IMR-90 (cell line): ENCODE results near the gene ANKUB1. TPM values are rescaled to one million over a fixed set of nuclear protein-coding genes. Genes with fewer than 3 reads are reported as not detected.

Source experiments
- ATAC-seq: fragments of 200-7000 bp; cut with Tn5 transposase; 2 replicates; pipeline ENCODE4 v1.9.1; 2020; ENCODE audit warnings: low read depth, mild to moderate bottlenecking, moderate library complexity
- BruUV-seq: library from RNA; stranded (reverse); fragments of 400-500 nt; replicated peaks from 2 replicates; lab custom pipeline; 2021; lab: Mats Ljungman, UMichigan
- CTCF ChIA-PET: fragments of 300-600 bp; formaldehyde crosslinking; extraction: SDS; loops from one replicate; lab custom pipeline; 2021; ENCODE audit warnings: antibody characterized with exemption; lab: Yijun Ruan, JAX
- POLR2A ChIA-PET: fragments of 300-600 bp; sonication (Branson Sonifier 250); formaldehyde crosslinking; loops from one replicate; lab custom pipeline; 2022; ENCODE audit warnings: antibody characterized with exemption; ENCODE audit not compliant: unreplicated experiment; lab: Charles Lee
- DNase-seq: peaks from one replicate; pipeline ENCODE4 v3.0.0; 2013
- H2AFZ ChIP-seq: replicated peaks from 2 replicates; pipeline ENCODE3; 2013; ENCODE audit warnings: low read length, mild to moderate bottlenecking; ENCODE audit not compliant: poor library complexity
- H2AK5ac ChIP-seq: 2 replicates; pipeline ENCODE4 v1.6.1; 2013; ENCODE audit warnings: low read depth, low read length, inconsistent platforms
- H2AK9ac ChIP-seq: replicated peaks from 2 replicates; pipeline ENCODE3; 2013; ENCODE audit warnings: mild to moderate bottlenecking, low read depth, low read length, moderate library complexity; ENCODE audit not compliant: poor library complexity
- H2BK120ac ChIP-seq: 2 replicates; pipeline ENCODE4 v1.6.1; 2013; ENCODE audit warnings: low read depth, low read length, inconsistent platforms
- H2BK15ac ChIP-seq: 3 replicates; pipeline ENCODE4 v1.6.1; 2013; ENCODE audit warnings: low read depth, low read length, inconsistent platforms
- H2BK20ac ChIP-seq: 2 replicates; pipeline ENCODE4 v1.6.1; 2013; ENCODE audit warnings: low read depth, mild to moderate bottlenecking, inconsistent platforms, low read length, moderate library complexity
- H2BK5ac ChIP-seq: 2 replicates; pipeline ENCODE4 v1.6.1; 2013; ENCODE audit warnings: mild to moderate bottlenecking, low read depth, low read length, inconsistent platforms; ENCODE audit not compliant: poor library complexity, severe bottlenecking
- H3K14ac ChIP-seq: replicated peaks from 2 replicates; pipeline ENCODE4 v1.6.1; 2013; ENCODE audit warnings: low read depth, low read length, inconsistent platforms
- H3K18ac ChIP-seq: 2 replicates; pipeline ENCODE4 v1.6.1; 2013; ENCODE audit warnings: low read depth, low read length, control low read depth
- H3K23ac ChIP-seq: 2 replicates; pipeline ENCODE4 v1.6.1; 2013; ENCODE audit warnings: low read depth, low read length, inconsistent platforms
- H3K27ac ChIP-seq: 2 replicates; pipeline ENCODE4 v1.5.1; 2013; ENCODE audit warnings: mild to moderate bottlenecking, control low read depth, low read length; ENCODE audit not compliant: insufficient read depth
- H3K27me3 ChIP-seq: 2 replicates; pipeline ENCODE4 v1.6.1; 2013; ENCODE audit warnings: low read length; ENCODE audit not compliant: control insufficient read depth, insufficient read depth
- H3K36me3 ChIP-seq: 2 replicates; pipeline ENCODE4 v1.6.1; 2013; ENCODE audit warnings: low read length, mixed read lengths; ENCODE audit not compliant: control insufficient read depth, insufficient read depth
- H3K4ac ChIP-seq: 2 replicates; pipeline ENCODE4 v1.6.1; 2013; ENCODE audit warnings: low read depth, low read length, inconsistent platforms
- H3K4me1 ChIP-seq: 2 replicates; pipeline ENCODE4 v1.6.1; 2013; ENCODE audit warnings: low read length, mixed read lengths; ENCODE audit not compliant: control insufficient read depth, insufficient read depth
- H3K4me2 ChIP-seq: 2 replicates; pipeline ENCODE4 v1.6.1; 2013; ENCODE audit warnings: low read depth, mild to moderate bottlenecking, control low read depth, low read length, moderate library complexity
- H3K4me3 ChIP-seq: 2 replicates; pipeline ENCODE4 v1.5.1; 2013; ENCODE audit warnings: low read depth, mild to moderate bottlenecking, control low read depth, low read length, moderate library complexity; ENCODE audit not compliant: insufficient read depth
- H3K56ac ChIP-seq: 2 replicates; pipeline ENCODE4 v1.6.1; 2013; ENCODE audit warnings: low read length, inconsistent platforms; ENCODE audit not compliant: insufficient read depth; ENCODE audit errors: extremely low read depth
- H3K79me1 ChIP-seq, 2 experiments: 2 replicates each; pipeline ENCODE4 v1.6.1; 2013; ENCODE audit warnings: low read length in 2 of 2, inconsistent platforms in 1 of 2, low read depth in 1 of 2
- H3K9ac ChIP-seq: 2 replicates; pipeline ENCODE4 v1.6.1; 2013; ENCODE audit warnings: low read depth, low read length, control low read depth
- H3K9me1 ChIP-seq: 2 replicates; pipeline ENCODE4 v1.6.1; 2013; ENCODE audit warnings: low read length, inconsistent platforms; ENCODE audit not compliant: insufficient read depth
- H3K9me3 ChIP-seq: 2 replicates; pipeline ENCODE4 v1.6.1; 2013; ENCODE audit warnings: low read length; ENCODE audit not compliant: control insufficient read depth, insufficient read depth
- H4K20me1 ChIP-seq: 2 replicates; pipeline ENCODE4 v1.6.1; 2013; ENCODE audit warnings: low read length, inconsistent platforms; ENCODE audit not compliant: insufficient read depth
- H4K5ac ChIP-seq: 2 replicates; pipeline ENCODE4 v1.6.1; 2013; ENCODE audit warnings: mild to moderate bottlenecking, low read depth, low read length, control low read depth
- H4K8ac ChIP-seq, 2 experiments: 2 replicates each; pipeline ENCODE4 v1.6.1; 2013; ENCODE audit warnings: low read depth in 2 of 2, low read length in 2 of 2, control low read depth in 1 of 2, inconsistent platforms in 1 of 2
- H4K91ac ChIP-seq: 2 replicates; pipeline ENCODE4 v1.6.1; 2013; ENCODE audit warnings: low read depth, low read length, inconsistent platforms; ENCODE audit not compliant: insufficient read depth
- POLR2A ChIP-seq: IDR thresholded peaks from 2 replicates; pipeline ENCODE4 v1.6.1; 2012; ENCODE audit warnings: mild to moderate bottlenecking, low read depth, low read length
- RAD21 ChIP-seq: IDR thresholded peaks from 2 replicates; pipeline ENCODE4 v1.6.1; 2012; ENCODE audit warnings: low read length, improper control_type of control experiment
- WGBS, 2 experiments: methylation state at CpG; one replicate each; pipeline versions ENCODE4 v1.1.5 to v1.1.7; 2013; ENCODE audit warnings: missing lambda C conversion rate in 2 of 2; ENCODE audit not compliant: insufficient read length in 1 of 2; ENCODE audit errors: extremely low coverage in 2 of 2; 5-methylcytosine and 5-hydroxymethylcytosine counted together
- dilution Hi-C: fragments of 300-500 bp; cut with HindIII; formaldehyde crosslinking; loops from one replicate; pipeline ENCODE4 v1.14.3; 2018; ENCODE audit warnings: low sequenced_read_pairs; ENCODE audit not compliant: unreplicated experiment
- in situ Hi-C: fragments of 300-500 bp; cut with MboI; formaldehyde crosslinking; loops from 3 replicates; pipeline ENCODE4 v1.14.3; 2019; ENCODE audit warnings: low sequenced_read_pairs, inconsistent platforms, mixed read lengths
- intact Hi-C: fragments of 100-400 bp; cut with micrococcal nuclease; formaldehyde crosslinking; loops from 2 replicates; pipeline ENCODE4 v1.10.0; 2022
- polyA plus RNA-seq, 3 experiments: library from polyadenylated mRNA; depleted of rRNA; stranded (reverse); fragments of >200 nt; gene quantifications; 2 replicates each; pipeline ENCODE4 v1.2.3, GENCODE V29; 2012; ENCODE audit warnings: low replicate concordance in 1 of 3
- total RNA-seq: library from RNA; depleted of rRNA; stranded (reverse); fragments of >200 nt; gene quantifications from 2 replicates; pipeline ENCODE4 v1.2.3, GENCODE V29; 2012
- TF ChIP-seq, protein P1 (sequence below): conservative IDR thresholded peaks from 2 replicates; pipeline ENCODE4 v1.5.1; 2012; ENCODE audit warnings: mild to moderate bottlenecking, low read depth, low read length, improper control_type of control experiment

The ANKUB1 gene
- total and polyA plus RNA-seq, 2 of the 4 experiments (the other 2 are of a cell fraction) = not detected

DNA sequence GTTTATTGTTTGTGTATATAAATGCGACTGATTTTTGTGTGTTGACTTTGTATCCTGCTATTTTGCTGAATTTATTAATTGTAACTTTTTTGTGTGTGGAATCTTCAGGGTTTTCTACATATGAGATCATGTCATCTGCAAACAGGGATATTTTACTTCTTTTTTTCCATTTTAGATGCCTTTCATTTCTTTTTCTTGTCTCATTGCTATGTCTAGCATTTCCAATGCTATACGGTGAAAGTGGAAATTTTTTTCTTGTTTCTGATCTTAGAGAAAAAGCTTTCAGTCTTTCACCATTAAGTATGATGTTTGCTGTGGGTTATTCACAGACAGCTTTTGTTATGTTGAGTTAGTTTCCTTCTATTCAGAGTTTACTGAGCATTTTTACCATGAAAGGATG lies 71.4 kb downstream of the ANKUB1 start:
- H3K4me1 ChIP-seq = no peaks in the 10 kb centered on the region
- BruUV-seq = no TSS peak
- no peaks in the 10 kb centered on the region for H3K36me3 ChIP-seq
- peaks cover 1% of the 10 kb centered on the region; the same call in 1 of the 2 replicates for H3K27me3 ChIP-seq
- H2AK9ac ChIP-seq = no peak overlapping the region
- H4K8ac ChIP-seq = no peak overlapping the region
- intact Hi-C loops (no loop called here), in situ Hi-C loops (loop anchor here (25.0 kb wide), 2 partner anchors 609 to 759 kb away; no protein-coding TSS in a partner anchor), dilution Hi-C loops (no loop called here)
- H2AFZ ChIP-seq = no peak overlapping the region
- H4K91ac ChIP-seq = no peak overlapping the region
- H3K9me1 ChIP-seq = no peaks in the 10 kb centered on the region
- no peak overlapping the region for H3K4me2 ChIP-seq
- ATAC-seq (no peak), DNase-seq (no peak)
- no peak overlapping the region for H3K18ac ChIP-seq
- H2BK20ac ChIP-seq = no peak overlapping the region
- H3K9me3 ChIP-seq = no peaks in the 10 kb centered on the region
- H3K14ac ChIP-seq = no peak overlapping the region
- no peak overlapping the region for H2BK5ac ChIP-seq
- H3K4ac ChIP-seq = no peak overlapping the region
- WGBS, 2 experiments = 100% methylated on average over 1 of the region's 2 CpGs; no CpG with 5 or more reads in 1 of the 2 experiments
- no peak overlapping the region for H3K56ac ChIP-seq
- TF ChIP-seq, protein P1, sequence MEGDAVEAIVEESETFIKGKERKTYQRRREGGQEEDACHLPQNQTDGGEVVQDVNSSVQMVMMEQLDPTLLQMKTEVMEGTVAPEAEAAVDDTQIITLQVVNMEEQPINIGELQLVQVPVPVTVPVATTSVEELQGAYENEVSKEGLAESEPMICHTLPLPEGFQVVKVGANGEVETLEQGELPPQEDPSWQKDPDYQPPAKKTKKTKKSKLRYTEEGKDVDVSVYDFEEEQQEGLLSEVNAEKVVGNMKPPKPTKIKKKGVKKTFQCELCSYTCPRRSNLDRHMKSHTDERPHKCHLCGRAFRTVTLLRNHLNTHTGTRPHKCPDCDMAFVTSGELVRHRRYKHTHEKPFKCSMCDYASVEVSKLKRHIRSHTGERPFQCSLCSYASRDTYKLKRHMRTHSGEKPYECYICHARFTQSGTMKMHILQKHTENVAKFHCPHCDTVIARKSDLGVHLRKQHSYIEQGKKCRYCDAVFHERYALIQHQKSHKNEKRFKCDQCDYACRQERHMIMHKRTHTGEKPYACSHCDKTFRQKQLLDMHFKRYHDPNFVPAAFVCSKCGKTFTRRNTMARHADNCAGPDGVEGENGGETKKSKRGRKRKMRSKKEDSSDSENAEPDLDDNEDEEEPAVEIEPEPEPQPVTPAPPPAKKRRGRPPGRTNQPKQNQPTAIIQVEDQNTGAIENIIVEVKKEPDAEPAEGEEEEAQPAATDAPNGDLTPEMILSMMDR = no peak
- TF ChIP-seq POLR2A = no peak
- TF ChIP-seq RAD21 = no peak
- no peak overlapping the region for H3K27ac ChIP-seq
- H2BK120ac ChIP-seq = no peak overlapping the region
- no peak overlapping the region for H3K23ac ChIP-seq
- H4K20me1 ChIP-seq = no peaks in the 10 kb centered on the region
- no peaks in the 10 kb centered on the region; a peak in 1 of 4 replicates for H3K79me1 ChIP-seq
- ChIA-PET POLR2A (no interaction called here), CTCF (interaction anchor here (1.4 kb wide), 1 partner anchor 193 kb away, joined by 3 read pairs; no protein-coding TSS in a partner anchor)
- no peak overlapping the region for H2AK5ac ChIP-seq
- no peak overlapping the region for H4K5ac ChIP-seq
- no peak overlapping the region for H2BK15ac ChIP-seq
- H3K4me3 ChIP-seq = no peak overlapping the region
- H3K9ac ChIP-seq = no peak overlapping the region
